Panc1 (cell line): ENCODE measurements around the gene BTLA.

Experiments
- POLR2AphosphoS5 ChIP-seq: IDR thresholded peaks from 2 replicates; pipeline ENCODE4 v1.6.1; 2012; ENCODE audit warnings: mild to moderate bottlenecking, low read depth, low read length, moderate library complexity
- SIN3A ChIP-seq: IDR thresholded peaks from 2 replicates; pipeline ENCODE4 v1.6.1; 2012; ENCODE audit warnings: low read depth, mild to moderate bottlenecking, low read length, moderate library complexity, borderline replicate concordance; ENCODE audit not compliant: insufficient read depth
- TCF7L2 ChIP-seq: IDR thresholded peaks from 2 replicates; pipeline ENCODE4 v1.6.1; 2011; ENCODE audit warnings: mild to moderate bottlenecking, low read depth, low read length, inconsistent platforms
- TF ChIP-seq, protein P1 (sequence below): fragments of 450-650 bp; IDR thresholded peaks from 2 replicates; pipeline ENCODE4 v1.5.1; 2017; ENCODE audit warnings: mild to moderate bottlenecking
- TF ChIP-seq, protein P2 (sequence below), 2 experiments: IDR thresholded peaks; 2 replicates each; pipeline ENCODE4 v1.6.1; 2011 to 2012; ENCODE audit warnings: low read depth in 2 of 2, control low read depth in 1 of 2, low read length in 1 of 2, mild to moderate bottlenecking in 1 of 2, moderate library complexity in 1 of 2; ENCODE audit not compliant: insufficient read depth in 1 of 2

DNA sequence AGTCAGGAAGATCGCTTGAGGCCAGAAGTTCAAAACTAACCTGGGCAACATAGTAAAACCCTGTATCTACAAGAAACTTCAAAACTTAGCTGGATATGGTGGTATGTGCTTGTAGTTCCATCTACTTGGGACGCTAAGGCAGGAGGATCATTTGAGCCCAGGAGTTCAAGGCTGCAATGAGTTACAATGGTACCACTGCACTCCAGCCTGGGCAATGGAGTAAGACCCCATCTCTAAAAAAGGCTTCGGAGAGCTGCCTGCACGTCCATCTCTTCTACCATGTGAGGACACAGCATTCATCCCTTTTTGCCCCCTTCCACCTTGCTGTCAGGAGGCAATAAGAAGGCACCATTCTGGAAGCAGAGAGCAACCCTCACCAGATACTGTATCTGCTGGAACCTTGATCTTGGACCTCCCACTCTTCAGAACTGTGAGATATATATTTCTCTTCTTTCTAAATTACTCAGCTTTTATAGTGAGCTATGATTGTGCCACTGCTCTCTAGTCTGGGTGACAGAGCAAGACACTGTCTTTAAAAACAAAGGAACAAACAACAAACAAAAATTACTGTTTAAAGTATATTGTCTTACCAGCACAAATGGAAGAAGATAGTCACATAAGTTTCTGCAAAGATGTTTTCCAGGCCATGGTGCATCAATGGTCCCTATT, 4.2 kb upstream of the BTLA start:
- TF ChIP-seq, protein P1, sequence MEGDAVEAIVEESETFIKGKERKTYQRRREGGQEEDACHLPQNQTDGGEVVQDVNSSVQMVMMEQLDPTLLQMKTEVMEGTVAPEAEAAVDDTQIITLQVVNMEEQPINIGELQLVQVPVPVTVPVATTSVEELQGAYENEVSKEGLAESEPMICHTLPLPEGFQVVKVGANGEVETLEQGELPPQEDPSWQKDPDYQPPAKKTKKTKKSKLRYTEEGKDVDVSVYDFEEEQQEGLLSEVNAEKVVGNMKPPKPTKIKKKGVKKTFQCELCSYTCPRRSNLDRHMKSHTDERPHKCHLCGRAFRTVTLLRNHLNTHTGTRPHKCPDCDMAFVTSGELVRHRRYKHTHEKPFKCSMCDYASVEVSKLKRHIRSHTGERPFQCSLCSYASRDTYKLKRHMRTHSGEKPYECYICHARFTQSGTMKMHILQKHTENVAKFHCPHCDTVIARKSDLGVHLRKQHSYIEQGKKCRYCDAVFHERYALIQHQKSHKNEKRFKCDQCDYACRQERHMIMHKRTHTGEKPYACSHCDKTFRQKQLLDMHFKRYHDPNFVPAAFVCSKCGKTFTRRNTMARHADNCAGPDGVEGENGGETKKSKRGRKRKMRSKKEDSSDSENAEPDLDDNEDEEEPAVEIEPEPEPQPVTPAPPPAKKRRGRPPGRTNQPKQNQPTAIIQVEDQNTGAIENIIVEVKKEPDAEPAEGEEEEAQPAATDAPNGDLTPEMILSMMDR, result no peak
- TF ChIP-seq POLR2AphosphoS5, result no peak
- TF ChIP-seq, protein P2, sequence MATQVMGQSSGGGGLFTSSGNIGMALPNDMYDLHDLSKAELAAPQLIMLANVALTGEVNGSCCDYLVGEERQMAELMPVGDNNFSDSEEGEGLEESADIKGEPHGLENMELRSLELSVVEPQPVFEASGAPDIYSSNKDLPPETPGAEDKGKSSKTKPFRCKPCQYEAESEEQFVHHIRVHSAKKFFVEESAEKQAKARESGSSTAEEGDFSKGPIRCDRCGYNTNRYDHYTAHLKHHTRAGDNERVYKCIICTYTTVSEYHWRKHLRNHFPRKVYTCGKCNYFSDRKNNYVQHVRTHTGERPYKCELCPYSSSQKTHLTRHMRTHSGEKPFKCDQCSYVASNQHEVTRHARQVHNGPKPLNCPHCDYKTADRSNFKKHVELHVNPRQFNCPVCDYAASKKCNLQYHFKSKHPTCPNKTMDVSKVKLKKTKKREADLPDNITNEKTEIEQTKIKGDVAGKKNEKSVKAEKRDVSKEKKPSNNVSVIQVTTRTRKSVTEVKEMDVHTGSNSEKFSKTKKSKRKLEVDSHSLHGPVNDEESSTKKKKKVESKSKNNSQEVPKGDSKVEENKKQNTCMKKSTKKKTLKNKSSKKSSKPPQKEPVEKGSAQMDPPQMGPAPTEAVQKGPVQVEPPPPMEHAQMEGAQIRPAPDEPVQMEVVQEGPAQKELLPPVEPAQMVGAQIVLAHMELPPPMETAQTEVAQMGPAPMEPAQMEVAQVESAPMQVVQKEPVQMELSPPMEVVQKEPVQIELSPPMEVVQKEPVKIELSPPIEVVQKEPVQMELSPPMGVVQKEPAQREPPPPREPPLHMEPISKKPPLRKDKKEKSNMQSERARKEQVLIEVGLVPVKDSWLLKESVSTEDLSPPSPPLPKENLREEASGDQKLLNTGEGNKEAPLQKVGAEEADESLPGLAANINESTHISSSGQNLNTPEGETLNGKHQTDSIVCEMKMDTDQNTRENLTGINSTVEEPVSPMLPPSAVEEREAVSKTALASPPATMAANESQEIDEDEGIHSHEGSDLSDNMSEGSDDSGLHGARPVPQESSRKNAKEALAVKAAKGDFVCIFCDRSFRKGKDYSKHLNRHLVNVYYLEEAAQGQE (IDR thresholded peaks at IDR 0.05; ENCODE audit: insufficient read depth in 1 of 2, low read depth in 2 of 2, low read length in 1 of 2), result no peak
- TF ChIP-seq SIN3A, result no peak
- no peak for TF ChIP-seq TCF7L2
